ENCODE data around the gene DET1. TPM values are rescaled to one million over a fixed set of nuclear protein-coding genes. Genes with fewer than 3 reads are reported as not detected.

The DET1 gene
- total and polyA plus RNA-seq, 2 of the 13 experiments (the other 11 are each of a cell fraction or from before 2014, with no cell fraction given) = 2.2 to 4.2 TPM

GRCh38 chr15:88546248-88547129 is at the start of gene DET1 (continued):
- TF ChIP-seq ZNF513 (CRISPR knock-in tag; conservative IDR thresholded peaks at IDR 0.05) = no peak
- no peak for TF ChIP-seq ZNF430 (CRISPR knock-in tag; IDR thresholded peaks at IDR 0.05)
- TF ChIP-seq NFAT5 (CRISPR knock-in tag; IDR thresholded peaks at IDR 0.05) = no peak
- TF ChIP-seq IKZF5 (CRISPR knock-in tag; IDR thresholded peaks at IDR 0.05) = peak; percentile 49; the same call in 1 of the 2 replicates
- TF ChIP-seq REXO4 (CRISPR knock-in tag; IDR thresholded peaks at IDR 0.05; ENCODE audit: borderline replicate concordance) = no peak
- no peak; the same call in 1 of the 2 replicates for TF ChIP-seq ZNF543 (CRISPR knock-in tag; IDR thresholded peaks at IDR 0.05)
- no peak for TF ChIP-seq SIX4 (CRISPR knock-in tag; IDR thresholded peaks at IDR 0.05)
- TF ChIP-seq ZNF264 (CRISPR knock-in tag; IDR thresholded peaks at IDR 0.05) = no peak
- TF ChIP-seq THRA (CRISPR knock-in tag; IDR thresholded peaks at IDR 0.05; ENCODE audit: borderline replicate concordance) = 0 out of 2 replicates have a peak, but pooled peaks have one; percentile 18
- no peak for TF ChIP-seq AGO1 (IDR thresholded peaks at IDR 0.05; ENCODE audit: low read depth, low read length, poor library complexity, severe bottlenecking)
- TF ChIP-seq ZNF335 (CRISPR knock-in tag; IDR thresholded peaks at IDR 0.05) = 0 out of 2 replicates have a peak, but pooled peaks have one; percentile 67
- TF ChIP-seq RNF2 (conservative IDR thresholded peaks at IDR 0.05; ENCODE audit: low read depth) = no peak
- no peak for TF ChIP-seq PLSCR1 (CRISPR knock-in tag; IDR thresholded peaks at IDR 0.05; ENCODE audit: borderline replicate concordance)
- TF ChIP-seq GPN1 (CRISPR knock-in tag; IDR thresholded peaks at IDR 0.05; ENCODE audit: borderline replicate concordance) = no peak
- no peak for TF ChIP-seq PHF5A (CRISPR knock-in tag; IDR thresholded peaks at IDR 0.05; ENCODE audit: low read depth, unreplicated experiment)
- no peak for TF ChIP-seq ZNF446 (CRISPR knock-in tag; IDR thresholded peaks at IDR 0.05)
- no peak for TF ChIP-seq ZNF138 (CRISPR knock-in tag; IDR thresholded peaks at IDR 0.05; ENCODE audit: low read depth)
- TF ChIP-seq SNAI1 (CRISPR knock-in tag; IDR thresholded peaks at IDR 0.05; ENCODE audit: borderline replicate concordance) = no peak
- TF ChIP-seq ZC3H13 (CRISPR knock-in tag; IDR thresholded peaks at IDR 0.05) = no peak
